Measurements from ENCODE around the gene MXRA8. TPM values are rescaled to one million over a fixed set of nuclear protein-coding genes. Genes with fewer than 3 reads are reported as not detected.

The MXRA8 gene
- total and polyA plus RNA-seq, 2 experiments from 2014 or later, result 155 to 242 TPM

DNA sequence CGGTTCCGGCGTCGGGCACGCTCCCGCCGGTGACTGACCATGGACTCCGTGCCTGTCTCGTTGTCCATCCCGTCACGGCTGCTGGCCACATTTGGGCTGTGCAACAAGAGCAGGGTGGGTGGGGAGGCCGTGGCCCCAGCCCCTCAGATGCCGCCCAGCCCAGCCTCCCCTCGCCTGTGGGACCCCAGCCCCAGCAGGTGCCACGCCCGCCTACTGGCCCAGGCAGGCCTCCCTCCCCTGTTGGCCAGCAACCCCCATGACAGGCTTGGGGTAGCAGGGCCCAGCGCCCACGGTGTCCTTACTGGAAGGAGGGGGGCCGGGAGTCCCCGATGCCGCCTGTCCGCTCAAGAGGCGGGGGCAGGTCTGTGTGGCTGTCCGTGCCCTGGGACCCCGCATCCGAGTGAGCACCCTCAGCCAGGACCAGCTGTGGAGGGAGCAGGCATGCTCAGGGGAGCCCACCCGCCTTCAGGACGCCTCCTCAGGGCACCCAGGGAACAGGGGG, 16.2 kb downstream of the MXRA8 start:
- H3K4me1 ChIP-seq (ENCODE audit: insufficient read depth), result peaks cover 26% of the 10 kb centered on the region
- peaks cover 32% of the 10 kb centered on the region for H4K20me1 ChIP-seq (ENCODE audit: insufficient read depth, poor library complexity, severe bottlenecking)
- H3K4me3 ChIP-seq, result no peak overlapping the region
- H3K9me2 ChIP-seq (replicated peaks; ENCODE audit: insufficient read depth), result no peaks in the 10 kb centered on the region
- H3K27me3 ChIP-seq, result no peaks in the 10 kb centered on the region
- no peaks in the 10 kb centered on the region for H3K36me3 ChIP-seq (replicated peaks; ENCODE audit: insufficient read depth, low read depth)
- no peak for TF ChIP-seq EZH2 (IDR thresholded peaks at IDR 0.05; ENCODE audit: borderline replicate concordance)
- TF ChIP-seq, protein P1, sequence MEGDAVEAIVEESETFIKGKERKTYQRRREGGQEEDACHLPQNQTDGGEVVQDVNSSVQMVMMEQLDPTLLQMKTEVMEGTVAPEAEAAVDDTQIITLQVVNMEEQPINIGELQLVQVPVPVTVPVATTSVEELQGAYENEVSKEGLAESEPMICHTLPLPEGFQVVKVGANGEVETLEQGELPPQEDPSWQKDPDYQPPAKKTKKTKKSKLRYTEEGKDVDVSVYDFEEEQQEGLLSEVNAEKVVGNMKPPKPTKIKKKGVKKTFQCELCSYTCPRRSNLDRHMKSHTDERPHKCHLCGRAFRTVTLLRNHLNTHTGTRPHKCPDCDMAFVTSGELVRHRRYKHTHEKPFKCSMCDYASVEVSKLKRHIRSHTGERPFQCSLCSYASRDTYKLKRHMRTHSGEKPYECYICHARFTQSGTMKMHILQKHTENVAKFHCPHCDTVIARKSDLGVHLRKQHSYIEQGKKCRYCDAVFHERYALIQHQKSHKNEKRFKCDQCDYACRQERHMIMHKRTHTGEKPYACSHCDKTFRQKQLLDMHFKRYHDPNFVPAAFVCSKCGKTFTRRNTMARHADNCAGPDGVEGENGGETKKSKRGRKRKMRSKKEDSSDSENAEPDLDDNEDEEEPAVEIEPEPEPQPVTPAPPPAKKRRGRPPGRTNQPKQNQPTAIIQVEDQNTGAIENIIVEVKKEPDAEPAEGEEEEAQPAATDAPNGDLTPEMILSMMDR (IDR thresholded peaks at IDR 0.05; ENCODE audit: poor library complexity), result no peak
- no peak for TF ChIP-seq EZH2phosphoT487 (IDR thresholded peaks at IDR 0.05; ENCODE audit: low read depth, severe bottlenecking, unreplicated experiment)
- H3K4me2 ChIP-seq, result no peak overlapping the region
- H3K9me3 ChIP-seq (ENCODE audit: low read depth), result no peaks in the 10 kb centered on the region
- H3K27ac ChIP-seq, result no peak overlapping the region
- WGBS (ENCODE audit: low lambda C conversion rate, missing lambda C conversion rate), result 95% methylated on average over 27 of the region's 28 CpGs
- H3K79me2 ChIP-seq, result peaks cover 45% of the 10 kb centered on the region
- H2AFZ ChIP-seq, result no peak overlapping the region
- DNase-seq (ENCODE audit: low spot score), result no peak

DNA sequence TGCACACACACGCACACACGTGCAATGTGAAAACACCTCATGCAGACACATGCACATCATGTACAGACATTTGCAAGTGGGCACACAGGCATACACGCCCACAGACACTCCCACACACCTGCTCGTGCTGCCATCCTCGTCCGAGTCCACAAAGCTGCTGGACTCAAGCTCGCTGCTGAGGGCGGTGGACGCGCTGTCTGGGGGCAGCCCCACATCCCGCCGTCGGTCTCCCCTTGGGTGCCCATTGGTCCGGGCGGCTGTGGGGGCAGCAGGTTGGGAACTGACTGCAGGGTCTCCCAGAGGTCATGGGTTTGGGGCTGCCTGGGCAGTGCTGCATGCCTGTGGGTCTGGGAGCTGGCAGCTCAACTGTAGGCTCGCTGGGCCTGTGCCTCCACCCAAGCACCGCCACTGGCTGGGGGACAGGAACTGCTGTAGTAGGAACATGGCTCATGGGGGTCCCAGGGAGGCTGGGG, 16.8 kb downstream of the MXRA8 start:
- Histone ChIP-seq H3K4me3 (no peak overlapping the region), H3K79me2 (peaks cover 40% of the 10 kb centered on the region), H2AFZ (no peak overlapping the region), H3K4me2 (no peak overlapping the region), H3K27me3 (no peaks in the 10 kb centered on the region), H3K36me3 (replicated peaks; ENCODE audit: insufficient read depth, low read depth) (no peaks in the 10 kb centered on the region), H3K27ac (no peak overlapping the region), H3K4me1 (ENCODE audit: insufficient read depth) (peaks cover 22% of the 10 kb centered on the region), H3K9me2 (replicated peaks; ENCODE audit: insufficient read depth) (no peaks in the 10 kb centered on the region), H3K9me3 (ENCODE audit: low read depth) (no peaks in the 10 kb centered on the region), H4K20me1 (ENCODE audit: insufficient read depth, poor library complexity, severe bottlenecking) (peaks cover 29% of the 10 kb centered on the region)
- no peak for DNase-seq (ENCODE audit: low spot score)
- no peak for TF ChIP-seq EZH2 (IDR thresholded peaks at IDR 0.05; ENCODE audit: borderline replicate concordance)
- no peak for TF ChIP-seq EZH2phosphoT487 (IDR thresholded peaks at IDR 0.05; ENCODE audit: low read depth, severe bottlenecking, unreplicated experiment)
- TF ChIP-seq, protein P1 (IDR thresholded peaks at IDR 0.05; ENCODE audit: poor library complexity), result no peak
- WGBS (ENCODE audit: low lambda C conversion rate, missing lambda C conversion rate), result over 99% methylated on average over 16 of the region's 17 CpGs

DNA sequence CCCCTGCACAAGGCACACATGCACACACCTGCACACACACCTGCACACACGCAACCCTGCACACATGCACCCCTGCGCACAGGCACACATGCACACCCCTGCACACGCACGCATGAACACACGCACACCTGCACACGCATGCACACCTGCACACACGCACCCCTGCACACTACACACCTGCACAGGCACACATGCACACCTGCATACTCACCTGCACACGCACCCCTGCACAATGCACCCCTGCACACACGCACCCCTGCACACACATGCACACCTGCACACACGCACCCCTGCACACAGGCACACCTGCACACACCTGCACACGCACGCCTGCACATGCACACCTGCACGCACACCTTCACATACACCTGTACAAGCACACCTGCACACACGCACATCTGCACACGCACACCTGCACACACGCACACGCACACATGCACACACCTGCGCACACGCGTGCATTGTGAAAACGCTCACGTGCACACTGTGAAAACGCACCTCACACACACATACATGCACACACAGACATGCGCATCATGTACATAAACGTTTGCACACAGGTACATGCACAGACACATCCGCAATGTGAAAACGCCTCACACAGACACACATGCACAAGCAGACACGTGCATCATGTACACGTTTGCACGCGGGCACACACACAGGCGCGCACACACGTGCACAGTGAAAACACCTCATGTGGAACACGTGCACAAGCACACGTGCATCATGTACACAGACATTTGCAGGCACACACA, 17.4 kb downstream of the MXRA8 start:
- TF ChIP-seq EZH2 (IDR thresholded peaks at IDR 0.05; ENCODE audit: borderline replicate concordance) (no peak), EZH2phosphoT487 (IDR thresholded peaks at IDR 0.05; ENCODE audit: low read depth, severe bottlenecking, unreplicated experiment) (no peak)
- TF ChIP-seq, protein P1 (IDR thresholded peaks at IDR 0.05; ENCODE audit: poor library complexity), result no peak
- Histone ChIP-seq H3K27ac (no peak overlapping the region), H3K4me2 (no peak overlapping the region), H3K79me2 (peaks cover 34% of the 10 kb centered on the region), H3K4me3 (no peak overlapping the region), H2AFZ (no peak overlapping the region), H3K9me2 (replicated peaks; ENCODE audit: insufficient read depth) (no peaks in the 10 kb centered on the region), H3K4me1 (ENCODE audit: insufficient read depth) (peaks cover 18% of the 10 kb centered on the region), H3K27me3 (no peaks in the 10 kb centered on the region), H3K36me3 (replicated peaks; ENCODE audit: insufficient read depth, low read depth) (no peaks in the 10 kb centered on the region), H3K9me3 (ENCODE audit: low read depth) (no peaks in the 10 kb centered on the region), H4K20me1 (ENCODE audit: insufficient read depth, poor library complexity, severe bottlenecking) (peaks cover 23% of the 10 kb centered on the region)
- WGBS (ENCODE audit: low lambda C conversion rate, missing lambda C conversion rate), result 96% methylated on average over 35 of the region's 36 CpGs
- no peak for DNase-seq (ENCODE audit: low spot score)
